Adrenal gland (tissue), 12 donors: ENCODE results near the gene ANKRD13A. TPM values are rescaled to one million over a fixed set of nuclear protein-coding genes. Genes with fewer than 3 reads are reported as not detected.

Experiments
- DNase-seq, 7 donors: peaks; one replicate each; pipeline ENCODE4 v3.0.0-alpha.2; 2019 to 2020
- H3K27ac ChIP-seq, 5 donors: fragments of 200-600 bp; sonication (generic) in 4 of 5; 1 replicate in 3 of 5; 2 replicates in 2 of 5; pipeline versions ENCODE4 v1.5.1 to v1.8.0; 2016 to 2020; ENCODE audit warnings: mild to moderate bottlenecking in 1 of 5
- H3K27me3 ChIP-seq: fragments of 200-600 bp; 2 replicates; pipeline ENCODE4 v1.8.0; 2021
- H3K36me3 ChIP-seq, 2 donors: fragments of 200-600 bp; replicated peaks in 1 of 2; 1 replicate in 1 of 2; 2 replicates in 1 of 2; pipeline versions ENCODE4 v1.5.1 to v1.8.0; 2018 to 2022
- H3K4me1 ChIP-seq, 2 donors: fragments of 200-600 bp; replicated peaks in 1 of 2; 1 replicate in 1 of 2; 2 replicates in 1 of 2; pipeline versions ENCODE4 v1.5.1 to v1.8.0; 2018 to 2021
- H3K4me3 ChIP-seq, 4 donors: fragments of 200-600 bp; sonication (generic) in 3 of 4; one replicate each; pipeline ENCODE4 v1.5.1; 2016 to 2018
- H3K9me3 ChIP-seq, 3 donors: fragments of 200-600 bp; sonication (generic) in 1 of 3; replicated peaks in 1 of 3; 1 replicate in 2 of 3; 2 replicates in 1 of 3; pipeline versions ENCODE4 v1.5.1 to v1.8.0; 2016 to 2021
- POLR2A ChIP-seq, 2 donors: fragments of 450-650 bp; IDR thresholded peaks; one replicate each; pipeline ENCODE4 v1.6.1; 2017; ENCODE audit warnings: antibody characterized with exemption in 2 of 2, mild to moderate bottlenecking in 2 of 2, moderate library complexity in 1 of 2
- WGBS, 4 donors: extraction: QIAGEN DNeasy Blood & Tissue Kit in 2 of 4; methylation state at CpG; one replicate each; pipeline versions ENCODE4 v1.1.5 to v1.1.7; 2013 to 2017; 5-methylcytosine and 5-hydroxymethylcytosine counted together
- intact Hi-C, 2 donors: fragments of 100-400 bp; cut with DNase I; formaldehyde crosslinking; loops; one replicate each; pipeline versions ENCODE4 v1.14.1 to v1.15.0; 2022 to 2023
- polyA plus RNA-seq, 3 donors: library from polyadenylated mRNA; stranded (reverse); fragments of 200-250 nt in 2 of 3; fragments of 350-450 nt in 1 of 3; fragmentation: Illumina TruSeq in 1 of 3; extraction: RNeasy Lipid Tissue Mini Kit (QIAGEN cat#74804) in 1 of 3; gene quantifications; one replicate each; pipeline ENCODE4 v1.2.3, GENCODE V29; 2013 to 2014
- small RNA-seq, 2 donors: library from RNA; depleted of rRNA; stranded (forward); fragments of <200 nt; gene quantifications; one replicate each; pipeline ENCODE3, GENCODE V24; 2016
- total RNA-seq, 9 donors: library from RNA; depleted of rRNA in 4 of 9; stranded (reverse); fragments of >200 nt in 4 of 9; fragments of 120-200 nt in 1 of 9; fragmentation: NEBNext Ultra II Directional in 1 of 9; extraction: Animal tissue kit (Norgen Biotek cat#: 25700) in 1 of 9; gene quantifications; one replicate each; pipeline versions ENCODE4 v1.1.0 to v1.2.4, GENCODE V29; 2013 to 2023
- donor health status: healthy with polysubstance abuse.
- donor health status: Bipolar disorder and iron deficiency.
- donor health status: DM: yes; HTN: yes; CAD: no.
- donor health status: DM: no; HTN: no; CAD: no.
- donor health status: DM: no; HTN: no; CAD: no.
- donor health status: DM: yes; HTN: yes; CAD: no.

ANKRD13A gene
- total and polyA plus RNA-seq, 12 donors: 17.1 to 84.5 (median 41.7) TPM

DNA sequence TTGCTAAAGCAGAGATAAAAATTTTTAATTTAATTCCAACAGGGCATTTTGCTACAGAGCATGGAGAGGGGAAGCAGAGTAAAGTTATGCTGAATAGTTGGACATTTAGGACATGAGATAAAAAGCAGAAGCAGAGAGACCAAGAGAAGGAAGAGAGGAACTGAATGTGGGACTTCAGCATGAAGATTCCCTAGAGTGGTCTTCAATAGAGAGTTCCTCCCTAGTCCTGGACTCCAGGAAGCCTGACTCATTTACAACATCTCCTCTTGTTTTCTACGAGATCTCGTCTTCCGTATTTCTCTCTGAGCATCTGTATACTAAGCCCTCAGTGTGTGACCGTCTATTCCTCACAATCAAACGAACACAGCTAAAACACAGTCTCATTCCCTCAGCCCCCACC is 89.7 kb downstream of the ANKRD13A start:
- Histone ChIP-seq H3K27ac (peak overlapping the region in 1 of 5 donors; percentile 4), H3K9me3 (no peaks in the 10 kb centered on the region)
- intact Hi-C loops: no loop called here

More for the DNA sequence above, 89.7 kb downstream of the ANKRD13A start:
- H3K4me3 ChIP-seq: no peak overlapping the region
- H3K27me3 ChIP-seq: no peaks in the 10 kb centered on the region
- TF ChIP-seq POLR2A (IDR thresholded peaks at IDR 0.05): no peak
- no peak for DNase-seq
- 65 to 78% (median 74%) methylated on average over 5 of the region's 5 CpGs for WGBS, 4 donors
- H3K36me3 ChIP-seq: no peaks in the 10 kb centered on the region
- no peaks in the 10 kb centered on the region for H3K4me1 ChIP-seq

Small RNAs within 50 kb of the gene (small RNA-seq; reads per million reads assigned to genes)
- gene AC007546.2: 0 reads per million in 2 donors

Other genes with a start within 250 kb of the ANKRD13A start
- gene TRPV4, start 166.0 kb upstream of the ANKRD13A start, total RNA-seq: 1 to 10 TPM in 7 of 9 donors, under 1 TPM in 2; 0.30 to 5.9 (median 2.4) TPM
- under 1 TPM; 0.46 to 0.64 (median 0.48) TPM for gene TRPV4, start 166.0 kb upstream of the ANKRD13A start, polyA plus RNA-seq
- gene GLTP, start 118.9 kb upstream of the ANKRD13A start, total RNA-seq: 10 to 100 TPM; 29.7 to 73.7 (median 40.5) TPM
- gene GLTP, start 118.9 kb upstream of the ANKRD13A start, polyA plus RNA-seq: 10 to 100 TPM; 24.5 to 38.6 (median 27.4) TPM
- 10 to 100 TPM in 4 of 9 donors, 1 to 10 TPM in 5; 8.8 to 18.7 (median 10.0) TPM for gene TCHP, start 99.2 kb upstream of the ANKRD13A start, total RNA-seq
- 10 to 100 TPM in 2 of 3 donors, 1 to 10 TPM in 1; 8.3 to 21.1 (median 11.3) TPM for gene TCHP, start 99.2 kb upstream of the ANKRD13A start, polyA plus RNA-seq
- 10 to 100 TPM; 35.9 to 80.9 (median 57.9) TPM for gene GIT2, start 3.1 kb upstream of the ANKRD13A start, total RNA-seq
- gene GIT2, start 3.1 kb upstream of the ANKRD13A start, polyA plus RNA-seq: 10 to 100 TPM; 24.3 to 56.3 (median 31.6) TPM
- gene C12orf76, start 49.1 kb downstream of the ANKRD13A start, total RNA-seq: 10 to 100 TPM in 8 of 9 donors, 1 to 10 TPM in 1; 7.1 to 35.1 (median 15.6) TPM
- 10 to 100 TPM in 2 of 3 donors, 1 to 10 TPM in 1; 9.7 to 14.2 (median 12.1) TPM for gene C12orf76, start 49.1 kb downstream of the ANKRD13A start, polyA plus RNA-seq
- gene IFT81, start 124.9 kb downstream of the ANKRD13A start, total RNA-seq: 10 to 100 TPM in 5 of 9 donors, 1 to 10 TPM in 4; 4.0 to 19.2 (median 11.4) TPM
- 10 to 100 TPM in 1 of 3 donors, 1 to 10 TPM in 2; 5.3 to 12.1 (median 5.9) TPM for gene IFT81, start 124.9 kb downstream of the ANKRD13A start, polyA plus RNA-seq